ENCODE data around the gene GRIFIN.

- TF ChIP-seq, protein P1, sequence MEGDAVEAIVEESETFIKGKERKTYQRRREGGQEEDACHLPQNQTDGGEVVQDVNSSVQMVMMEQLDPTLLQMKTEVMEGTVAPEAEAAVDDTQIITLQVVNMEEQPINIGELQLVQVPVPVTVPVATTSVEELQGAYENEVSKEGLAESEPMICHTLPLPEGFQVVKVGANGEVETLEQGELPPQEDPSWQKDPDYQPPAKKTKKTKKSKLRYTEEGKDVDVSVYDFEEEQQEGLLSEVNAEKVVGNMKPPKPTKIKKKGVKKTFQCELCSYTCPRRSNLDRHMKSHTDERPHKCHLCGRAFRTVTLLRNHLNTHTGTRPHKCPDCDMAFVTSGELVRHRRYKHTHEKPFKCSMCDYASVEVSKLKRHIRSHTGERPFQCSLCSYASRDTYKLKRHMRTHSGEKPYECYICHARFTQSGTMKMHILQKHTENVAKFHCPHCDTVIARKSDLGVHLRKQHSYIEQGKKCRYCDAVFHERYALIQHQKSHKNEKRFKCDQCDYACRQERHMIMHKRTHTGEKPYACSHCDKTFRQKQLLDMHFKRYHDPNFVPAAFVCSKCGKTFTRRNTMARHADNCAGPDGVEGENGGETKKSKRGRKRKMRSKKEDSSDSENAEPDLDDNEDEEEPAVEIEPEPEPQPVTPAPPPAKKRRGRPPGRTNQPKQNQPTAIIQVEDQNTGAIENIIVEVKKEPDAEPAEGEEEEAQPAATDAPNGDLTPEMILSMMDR (IDR thresholded peaks at IDR 0.05), result no peak
- TF ChIP-seq EZH2 (IDR thresholded peaks at IDR 0.05; ENCODE audit: borderline replicate concordance, insufficient read depth, low read depth, low read length, poor library complexity, severe bottlenecking), result no peak
These were observed 13.5 kb downstream of the GRIFIN start for GRCh38 chr7:2462731-2463130.
